Measurements from ENCODE around the gene GNAT3. TPM values are rescaled to one million over a fixed set of nuclear protein-coding genes. Genes with fewer than 3 reads are reported as not detected.

The GNAT3 gene
- total and polyA plus RNA-seq, 2 of the 8 experiments (the other 6 are each of a cell fraction or from before 2014, with no cell fraction given), result not detected

- Histone ChIP-seq H2BK20ac (ENCODE audit: low read length) (no peak overlapping the region), H4K20me1 (replicated peaks in 1 of 2; ENCODE audit: control insufficient read depth in 1 of 2, insufficient read depth in 2 of 2, low read length in 2 of 2) (no peaks in the 10 kb centered on the region), H2AFZ (ENCODE audit: low read length) (no peak overlapping the region), H3K79me2 (ENCODE audit: control insufficient read depth in 1 of 2, insufficient read depth in 2 of 2, low read length in 2 of 2) (no peaks in the 10 kb centered on the region), H3K14ac (ENCODE audit: insufficient read length) (no peak overlapping the region), H3K79me1 (ENCODE audit: low read depth, low read length) (no peaks in the 10 kb centered on the region), H3K4me3 (ENCODE audit: extremely low read depth in 1 of 4, insufficient read depth in 2 of 4, low read depth in 3 of 4, low read length in 4 of 4) (no peak overlapping the region), H4K91ac (replicated peaks; ENCODE audit: insufficient read length, low read length) (no peak overlapping the region), H2BK5ac (ENCODE audit: low read depth, low read length) (no peak overlapping the region), H3K18ac (ENCODE audit: extremely low read depth, low read length) (no peak overlapping the region), H4K8ac (ENCODE audit: extremely low read depth, insufficient read depth, low read length) (no peak overlapping the region), H3K9me3 (ENCODE audit: insufficient read depth in 2 of 2, low read depth in 1 of 2, low read length in 1 of 2) (no peaks in the 10 kb centered on the region), H3K27me3 (replicated peaks in 1 of 4; ENCODE audit: control insufficient read depth in 3 of 4, extremely low read depth in 1 of 4, insufficient read depth in 3 of 4, low read length in 3 of 4) (no peaks in the 10 kb centered on the region), H2AK5ac (ENCODE audit: low read depth, low read length) (no peak overlapping the region), H2BK15ac (ENCODE audit: low read length) (no peak overlapping the region), H3K36me3 (ENCODE audit: control insufficient read depth in 2 of 4, insufficient read depth in 4 of 4, low read length in 3 of 4) (no peaks in the 10 kb centered on the region), H3K4me1 (replicated peaks in 1 of 4; ENCODE audit: control insufficient read depth in 3 of 4, insufficient read depth in 4 of 4, low read length in 3 of 4) (no peaks in the 10 kb centered on the region), H3K9ac (replicated peaks in 1 of 4; ENCODE audit: extremely low read depth in 1 of 4, low read depth in 3 of 4, low read length in 3 of 4) (no peak overlapping the region), H3K27ac (ENCODE audit: low read depth, low read length) (no peak overlapping the region), H3K23ac (ENCODE audit: insufficient read length) (no peak overlapping the region), H2BK120ac (replicated peaks; ENCODE audit: low read depth, low read length) (no peak overlapping the region), H4K5ac (ENCODE audit: insufficient read length, low read depth, low read length) (no peak overlapping the region), H3K23me2 (ENCODE audit: low read depth, low read length) (no peaks in the 10 kb centered on the region), H3K4ac (replicated peaks; ENCODE audit: insufficient read length, low read depth, low read length) (no peak overlapping the region), H2BK12ac (ENCODE audit: low read depth, low read length) (no peak overlapping the region), H3K4me2 (ENCODE audit: insufficient read depth in 1 of 2, low read depth in 2 of 2, low read length in 2 of 2) (no peak overlapping the region), H3K56ac (replicated peaks; ENCODE audit: insufficient read length, low read depth, low read length) (no peak overlapping the region)
- WGBS, 2 experiments (ENCODE audit: extremely low coverage in 1 of 2, insufficient coverage in 1 of 2, insufficient read length in 1 of 2, insufficient replicate concordance in 2 of 2, low coverage in 1 of 2, low lambda C conversion rate in 2 of 2, missing lambda C conversion rate in 1 of 2), result 87% methylated on average over 3 of the region's 3 CpGs; no CpG with 5 or more reads in 1 of the 2 experiments
- FAIRE-seq (no peak), DNase-seq (ENCODE audit: low read depth in 1 of 2, low spot score in 2 of 2) (no peak)
- ChIA-PET CTCF (ENCODE audit: partially characterized antibody) (no interaction called here), POLR2A (ENCODE audit: partially characterized antibody) (no interaction called here)
- no peak for TF ChIP-seq CHD2 (IDR thresholded peaks at IDR 0.05; ENCODE audit: low read length)
These were observed 68.5 kb downstream of the GNAT3 start for GRCh38 chr7:80443325-80443724.

Data from H1 (cell line).